ENCODE measurements around the gene SFTPD.

SFTPD gene

DNA sequence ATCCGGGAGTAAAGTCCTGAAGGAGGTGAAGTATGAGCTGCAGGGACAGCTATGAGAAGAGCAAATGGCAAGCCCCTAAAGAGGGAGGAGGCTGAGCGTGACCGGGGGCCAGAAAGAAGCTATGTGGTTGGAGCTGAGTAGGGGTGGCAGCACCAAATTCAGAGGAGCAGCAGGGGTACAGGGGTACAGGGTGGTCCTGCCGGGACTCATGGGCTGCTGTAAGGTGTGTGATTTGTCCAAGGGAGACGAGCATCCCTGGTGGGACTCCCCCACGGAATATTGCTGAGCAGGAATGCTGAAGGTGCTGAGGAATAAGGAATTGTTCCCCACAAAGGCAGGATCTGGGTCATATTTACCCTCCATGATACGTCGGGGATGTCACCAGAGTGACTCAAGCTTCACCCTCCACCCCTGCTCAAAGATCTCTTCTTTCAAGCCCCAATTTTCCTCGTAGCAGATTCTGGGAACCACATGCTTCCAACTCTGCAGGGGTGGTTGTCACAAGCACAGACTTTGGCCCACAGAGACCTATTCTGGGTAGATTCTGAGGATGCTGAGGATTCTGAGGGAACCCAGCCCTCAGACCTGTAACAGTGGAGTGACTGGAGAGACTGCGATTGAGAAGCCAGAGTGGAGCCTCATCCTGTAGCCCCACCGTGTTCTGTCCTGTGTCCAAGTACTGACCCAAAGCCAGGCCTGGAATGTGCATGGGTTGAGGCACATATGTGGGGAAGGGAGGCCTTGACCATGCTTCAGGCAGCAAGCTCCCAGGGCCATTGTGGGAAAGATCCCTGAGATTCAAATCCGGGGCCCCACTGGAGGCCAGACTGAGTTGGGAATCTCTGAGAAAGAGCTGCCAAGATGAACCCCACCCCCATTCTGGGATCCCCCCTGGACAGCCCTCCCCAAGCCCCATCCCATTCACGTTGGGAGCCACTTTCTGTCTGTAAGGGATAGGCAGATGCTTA, 4.2 kb downstream of the SFTPD start:
- DNase-seq: no peak

DNA sequence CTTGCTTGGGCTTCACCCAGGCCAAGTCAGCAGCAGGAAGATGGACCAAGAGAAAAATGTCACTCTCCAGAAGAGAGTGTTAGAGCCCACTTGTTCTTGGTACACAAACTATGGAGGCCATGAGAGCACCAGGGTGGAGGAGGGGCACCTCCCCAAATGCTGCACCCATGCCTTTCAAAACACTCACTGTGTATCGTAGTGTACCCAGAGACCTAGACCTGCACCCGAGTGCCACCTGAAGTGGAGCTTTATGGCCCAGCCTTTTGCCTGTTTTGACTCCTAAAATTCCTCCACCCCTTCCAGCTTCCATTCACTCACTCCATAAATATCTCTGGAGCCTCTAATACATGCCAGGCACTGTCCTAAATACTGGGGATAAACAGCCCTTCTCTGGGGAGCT, 5.0 kb downstream of the SFTPD start:
- DNase-seq: no peak

DNA sequence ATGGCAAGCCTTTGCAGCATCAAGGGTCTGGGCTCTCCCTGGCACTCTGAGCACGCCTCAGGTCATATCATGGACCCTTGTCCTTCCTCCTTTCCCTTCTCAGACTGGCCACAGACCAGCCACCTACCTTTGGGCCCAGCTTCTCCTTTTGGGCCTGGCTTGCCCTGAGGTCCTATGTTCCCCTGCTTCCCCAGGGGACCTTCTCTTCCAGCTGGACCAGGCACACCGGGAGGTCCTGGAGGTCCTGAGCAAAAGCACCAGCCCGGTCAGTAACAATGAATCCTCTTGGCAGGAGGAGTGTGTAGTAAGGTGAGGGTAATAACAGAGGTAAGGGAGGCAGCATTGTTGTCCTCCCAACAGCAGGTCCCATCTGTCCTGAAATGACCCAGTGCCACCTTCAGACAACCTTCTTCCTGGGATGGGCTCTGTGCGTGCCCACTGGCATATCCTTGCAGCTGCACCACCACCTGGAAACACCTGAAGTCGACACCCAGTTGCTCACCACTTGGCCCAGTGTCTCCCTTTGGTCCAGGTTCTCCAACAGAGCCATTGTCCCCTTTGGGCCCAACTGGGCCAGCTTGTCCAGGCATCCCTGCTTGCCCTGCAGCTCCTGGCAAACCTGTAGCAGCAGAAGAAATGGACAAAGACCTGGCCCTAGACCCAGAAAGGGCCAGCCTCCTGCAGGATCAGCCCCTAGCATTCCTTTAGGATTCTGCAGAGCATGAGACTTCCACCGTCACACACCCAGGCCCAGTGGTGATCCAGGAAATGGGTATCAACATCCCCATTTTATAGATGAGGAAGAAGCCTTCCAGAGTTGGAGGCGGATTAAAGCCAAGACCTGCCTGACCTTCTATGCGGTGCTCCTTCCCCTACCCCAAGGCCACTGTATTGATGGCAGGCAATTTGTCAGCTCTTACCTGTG, 6.4 kb downstream of the SFTPD start:
- DNase-seq: no peak

DNA sequence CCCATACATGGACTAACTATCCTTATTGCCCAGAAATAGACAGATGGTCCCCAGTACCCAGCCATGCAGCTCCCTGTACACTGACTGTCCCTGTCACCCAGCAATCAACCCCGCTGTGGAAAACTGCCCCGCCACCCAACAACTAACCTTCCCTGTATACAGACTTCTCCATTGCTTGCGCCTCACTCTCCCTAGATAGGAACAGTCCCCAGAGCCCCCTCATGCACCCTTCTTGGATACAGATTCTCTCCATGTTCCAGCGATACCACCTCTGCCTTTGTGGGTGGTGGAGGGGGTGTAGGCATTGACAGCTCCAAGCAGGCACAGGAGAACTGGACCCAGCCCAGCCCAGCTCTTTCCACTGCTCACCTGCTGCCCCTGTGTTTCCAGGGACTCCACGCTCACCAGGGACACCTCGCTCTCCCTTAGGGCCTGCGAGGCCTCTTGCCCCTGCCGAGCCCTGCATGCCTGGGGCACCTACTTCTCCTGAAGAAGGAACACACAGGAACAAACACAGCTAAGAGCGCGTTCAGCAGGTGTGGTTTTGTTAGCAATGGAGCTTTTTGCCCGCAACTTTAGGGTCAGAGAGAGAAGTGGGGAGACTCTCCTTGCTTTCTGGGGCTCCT, 7.2 kb downstream of the SFTPD start:
- no peak for DNase-seq

DNA sequence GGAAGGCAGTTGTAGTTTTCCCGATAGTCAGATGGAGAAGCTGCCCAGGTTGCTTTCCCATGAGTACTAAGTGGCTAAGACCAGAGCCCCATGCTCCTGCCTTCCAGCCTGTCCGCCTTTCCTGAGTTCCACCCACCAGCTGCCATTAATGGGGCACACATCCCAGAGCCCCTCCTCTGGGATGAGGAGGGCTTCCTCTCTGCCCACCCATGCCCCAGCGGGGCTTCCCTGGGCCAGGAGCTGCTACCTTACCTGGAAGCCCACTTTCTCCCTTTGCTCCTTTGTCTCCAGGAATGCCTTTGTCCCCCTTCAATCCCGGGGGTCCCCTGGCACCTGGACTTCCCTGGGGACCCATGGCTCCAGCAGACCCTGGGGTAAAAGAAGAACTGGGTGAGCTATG, 7.8 kb downstream of the SFTPD start:
- no peak for DNase-seq

DNA sequence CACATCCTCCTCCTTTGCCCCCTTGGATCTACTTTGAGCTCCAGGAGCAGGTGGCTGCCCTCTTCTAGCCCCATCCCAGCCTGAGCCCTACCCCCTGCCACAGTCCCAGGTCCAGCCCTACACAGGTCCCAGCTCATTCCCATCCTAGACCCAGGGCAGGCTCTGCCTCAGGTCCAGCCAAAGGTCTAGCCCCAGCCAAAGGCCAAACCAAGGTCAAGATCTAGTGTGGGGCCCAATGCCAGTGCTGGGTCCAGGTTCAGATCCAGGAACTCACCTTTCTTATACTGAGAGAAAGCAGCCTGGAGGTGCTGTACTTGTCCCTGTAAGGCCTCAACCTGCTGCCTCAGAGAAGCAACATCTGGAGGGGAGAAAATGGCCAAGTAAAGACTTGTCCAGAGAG, 8.5 kb downstream of the SFTPD start:
- no peak for DNase-seq

DNA sequence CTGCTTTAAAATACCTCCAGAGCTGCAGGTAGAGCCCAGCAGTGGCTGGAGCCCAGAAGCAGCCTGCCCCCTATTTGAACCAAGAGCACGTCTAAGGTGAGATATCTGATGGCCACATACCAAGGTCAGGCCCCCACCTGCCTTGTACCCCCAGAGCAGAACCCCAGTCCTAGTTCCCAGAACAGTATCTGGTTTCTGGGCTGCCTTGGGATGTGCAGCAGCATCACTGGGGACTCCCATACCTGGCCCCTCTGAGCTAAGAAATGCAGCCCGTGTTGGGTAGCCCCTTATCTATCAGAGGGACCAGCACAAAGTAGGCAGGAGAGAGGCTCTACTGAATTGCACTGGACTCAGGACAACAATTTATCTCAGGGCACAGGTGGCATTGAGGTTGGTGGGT, 8.9 kb downstream of the SFTPD start:
- no peak for DNase-seq

DNA sequence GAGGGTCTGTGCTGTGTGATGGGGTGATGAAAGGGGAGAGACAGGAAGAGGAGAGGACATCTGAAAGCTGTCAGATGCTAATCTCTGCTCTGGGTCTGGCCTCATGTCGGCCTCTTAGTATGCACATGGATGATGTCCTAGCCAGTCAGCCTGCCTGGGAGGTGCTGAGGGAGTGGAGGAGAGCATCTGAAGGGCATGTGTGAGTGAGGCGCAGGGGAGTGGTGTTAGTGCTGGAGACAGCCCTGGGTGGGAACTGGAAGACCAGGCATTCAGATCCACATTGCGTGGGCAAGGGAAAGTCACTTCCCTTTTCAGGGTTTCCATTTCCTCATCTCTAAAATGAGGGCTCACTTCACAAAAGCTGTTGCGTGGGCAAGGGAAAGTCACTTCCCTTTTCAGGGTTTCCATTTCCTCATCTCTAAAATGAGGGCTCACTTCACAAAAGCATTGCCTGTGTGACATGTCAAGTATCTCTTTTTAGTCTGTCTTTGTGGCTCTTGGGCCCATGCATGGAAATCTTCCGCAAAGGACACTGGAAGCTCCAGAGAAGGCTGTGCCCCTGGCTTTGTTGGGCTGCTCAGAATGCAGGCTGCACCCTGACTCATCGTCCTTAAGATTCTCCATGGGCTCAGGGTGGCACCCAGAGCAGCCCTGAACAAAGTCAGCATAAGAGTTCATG, 10.0 kb downstream of the SFTPD start:
- no peak for DNase-seq

DNA sequence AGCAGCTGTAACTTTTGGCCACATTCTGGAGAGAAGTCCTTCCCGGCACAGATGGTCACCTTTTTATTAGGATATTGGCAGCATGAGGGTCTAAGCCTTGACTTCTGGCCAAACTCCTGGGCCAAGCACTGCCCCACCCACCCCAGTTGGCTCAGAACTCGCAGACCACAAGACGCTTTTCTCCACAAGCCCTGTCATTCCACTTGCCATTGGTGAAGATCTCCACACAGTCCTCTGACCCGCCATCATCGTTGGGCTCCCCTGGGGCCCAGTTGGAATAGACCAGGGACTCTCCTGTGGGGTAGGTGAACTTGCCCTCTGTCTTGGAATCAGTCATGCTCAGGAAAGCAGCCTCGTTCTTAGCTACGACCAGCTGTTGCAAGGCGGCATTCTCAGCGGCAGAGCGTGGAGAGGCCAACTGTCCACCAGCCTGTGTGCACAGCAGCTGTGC, 11.2 kb downstream of the SFTPD start:
- DNase-seq: no peak

DNA sequence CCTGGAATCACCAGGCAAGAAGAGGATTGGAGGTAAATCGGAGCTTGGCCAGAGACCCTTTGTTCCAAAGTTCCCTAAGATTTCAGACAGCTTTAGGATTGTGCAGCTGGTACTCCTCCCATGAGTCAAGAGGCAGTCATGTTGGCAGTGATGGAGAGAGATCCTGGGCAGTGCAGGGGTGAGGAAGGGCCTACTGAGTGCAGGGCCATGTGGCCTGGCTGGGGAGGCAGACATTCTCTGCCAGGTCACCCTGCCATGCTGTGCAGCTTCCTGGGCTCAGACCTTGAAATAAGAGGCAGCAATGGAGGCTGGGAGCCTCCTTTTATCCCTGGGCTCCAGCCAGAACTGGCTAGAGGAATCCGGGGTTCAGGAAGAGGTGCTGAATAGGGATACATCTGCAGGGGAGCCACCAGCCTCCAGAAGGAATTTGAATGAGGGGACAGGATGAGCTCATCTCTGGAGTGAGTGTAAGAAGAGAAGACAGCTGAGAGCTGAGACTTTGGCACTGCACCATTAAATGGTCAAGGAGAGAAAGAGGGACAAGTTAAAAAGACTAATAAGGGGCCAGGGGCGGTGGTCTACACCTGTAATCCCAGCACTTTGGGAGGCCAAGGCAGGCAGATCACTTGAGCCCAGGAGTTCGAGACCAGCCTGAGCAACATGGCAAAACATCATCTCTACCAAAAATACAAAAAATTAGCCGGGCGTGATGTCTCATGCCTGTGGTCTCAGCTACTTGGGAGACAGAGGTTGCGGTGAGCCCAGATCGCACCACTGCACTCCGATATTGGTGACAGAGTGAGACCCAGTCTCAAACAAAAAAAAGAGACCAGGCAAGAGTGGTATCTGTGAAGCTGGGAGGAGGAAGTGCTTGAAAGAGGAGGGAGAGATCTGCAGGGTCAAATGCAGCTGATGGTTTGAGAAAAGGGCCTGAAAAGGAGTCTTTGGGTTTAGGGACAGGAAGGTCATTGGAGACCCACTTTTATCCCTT, 12.0 kb downstream of the SFTPD start:
- no peak for DNase-seq

DNA sequence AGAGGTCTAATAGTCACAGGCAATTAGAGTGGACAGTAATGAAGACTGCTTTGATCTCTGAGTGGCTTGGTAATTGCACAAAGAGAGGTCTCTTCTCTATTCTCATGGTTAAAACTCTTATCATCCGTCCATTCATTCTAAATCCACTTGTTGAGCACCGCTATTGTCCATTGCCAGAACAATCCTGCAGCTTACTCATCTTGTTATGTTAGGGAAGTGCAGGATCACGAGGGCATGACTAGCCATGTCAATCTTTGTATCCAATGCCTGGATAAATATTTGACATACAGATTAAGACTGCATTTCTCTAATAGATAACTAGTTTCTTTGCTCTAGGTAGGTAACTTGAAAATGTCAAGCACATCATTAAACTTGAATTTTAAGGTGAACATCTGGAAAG, 14.9 kb downstream of the SFTPD start:
- DNase-seq: no peak

DNA sequence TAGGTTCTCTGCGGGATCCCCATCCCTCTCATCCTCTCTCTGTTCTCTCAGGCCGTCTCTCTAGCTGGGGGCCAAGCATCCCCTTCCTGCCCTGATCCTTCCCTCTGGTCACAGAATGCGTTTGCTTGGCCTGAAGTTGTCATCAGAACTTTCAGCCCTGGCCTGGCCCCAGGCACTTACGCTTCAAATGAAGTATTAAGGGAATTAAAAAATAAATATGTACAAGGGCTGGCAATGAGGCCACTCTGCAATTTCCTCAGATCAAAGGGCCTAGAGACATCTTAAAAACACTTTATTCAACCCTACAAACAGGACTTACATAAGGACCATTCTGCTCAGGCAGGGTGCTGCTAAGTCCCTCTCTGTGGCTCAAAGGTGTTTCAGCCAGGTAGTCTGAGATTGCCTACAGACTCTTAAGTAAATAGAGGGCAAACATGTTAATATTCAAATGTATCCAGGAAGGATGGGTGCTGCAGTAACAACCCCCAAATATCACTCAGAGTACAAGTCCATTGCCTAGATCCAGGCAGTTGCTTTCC, 16.0 kb downstream of the SFTPD start:
- no peak for DNase-seq

DNA sequence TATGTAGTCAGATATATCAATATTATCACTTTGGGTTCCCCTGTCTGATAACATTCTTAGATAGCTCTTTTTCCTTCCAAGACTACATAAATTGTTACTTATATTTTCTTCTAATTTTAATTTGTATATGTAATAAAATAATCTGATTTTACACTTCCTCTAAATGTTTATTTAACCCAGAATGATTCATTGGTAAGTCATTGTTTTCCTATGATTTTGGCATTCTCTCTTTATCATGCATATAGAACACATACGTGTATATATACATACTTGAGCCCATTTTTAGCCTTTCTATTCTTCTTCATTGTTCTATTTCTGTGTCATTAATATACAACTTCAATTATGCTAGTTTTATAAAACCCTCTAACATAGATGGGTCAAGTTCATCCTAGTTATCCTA, 16.6 kb downstream of the SFTPD start:
- no peak for DNase-seq

DNA sequence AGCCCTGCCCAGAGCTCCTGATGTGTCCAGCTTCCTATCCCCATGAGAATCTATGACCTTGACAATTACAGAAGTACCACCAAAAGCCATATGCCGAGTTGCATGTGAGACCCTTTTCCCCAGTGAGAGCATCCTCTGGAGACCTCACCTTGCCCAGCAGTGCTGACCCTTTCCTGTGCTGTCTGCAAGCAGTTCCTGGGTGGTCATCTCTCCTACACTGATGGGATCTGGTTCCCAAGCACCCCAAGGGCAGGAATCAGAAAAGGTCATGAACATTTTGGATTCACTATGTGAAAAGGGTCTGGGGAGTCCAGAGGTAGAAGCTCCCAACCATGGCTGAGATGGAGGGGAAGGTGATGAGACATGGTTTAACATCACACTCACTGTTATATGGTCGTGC, 18.2 kb downstream of the SFTPD start:
- no peak for DNase-seq

DNA sequence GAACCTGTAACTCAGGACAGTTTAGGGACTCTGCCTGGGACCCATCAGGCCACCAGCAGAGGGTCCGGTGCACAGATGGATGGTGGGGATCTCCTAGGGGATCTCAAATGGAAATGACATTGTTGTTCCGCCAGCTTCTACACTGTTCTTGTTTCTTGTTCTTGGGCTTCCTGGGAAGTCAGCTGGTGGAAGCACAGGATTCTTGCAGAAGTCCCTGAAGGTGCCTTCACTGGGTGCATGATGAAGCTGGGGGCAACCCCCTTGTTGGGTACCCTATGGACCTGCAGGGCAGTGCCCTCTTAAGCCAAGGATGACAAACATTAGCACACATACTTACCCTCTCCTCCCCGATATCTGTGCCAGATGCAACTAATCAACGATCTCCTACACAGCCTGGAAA, 18.6 kb downstream of the SFTPD start:
- DNase-seq: no peak

DNA sequence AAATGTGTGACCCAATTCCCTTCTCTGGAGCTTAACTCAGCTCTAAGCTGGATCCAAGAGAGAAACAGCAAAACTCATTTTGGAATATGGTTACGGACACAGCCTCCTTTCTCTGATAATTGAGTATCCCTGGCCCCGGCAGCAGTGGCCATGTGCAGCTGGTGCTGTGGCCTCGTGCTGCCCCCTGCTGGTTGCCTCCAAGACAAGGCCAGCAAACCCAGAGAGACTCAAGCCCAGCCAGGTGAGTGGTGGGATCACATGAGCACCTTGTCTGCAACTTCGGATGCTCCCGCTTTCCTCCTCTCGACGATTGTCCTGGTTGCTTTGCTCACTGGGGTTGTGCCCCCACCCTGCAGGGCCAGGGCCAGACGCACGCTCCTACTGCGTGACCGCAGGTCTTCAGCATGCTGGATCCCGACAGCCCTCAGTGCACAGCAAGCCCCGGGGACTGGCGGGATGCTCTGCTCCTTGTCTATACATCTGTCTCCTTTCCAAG, 19.4 kb downstream of the SFTPD start:
- peak; percentile 81 for DNase-seq

DNA sequence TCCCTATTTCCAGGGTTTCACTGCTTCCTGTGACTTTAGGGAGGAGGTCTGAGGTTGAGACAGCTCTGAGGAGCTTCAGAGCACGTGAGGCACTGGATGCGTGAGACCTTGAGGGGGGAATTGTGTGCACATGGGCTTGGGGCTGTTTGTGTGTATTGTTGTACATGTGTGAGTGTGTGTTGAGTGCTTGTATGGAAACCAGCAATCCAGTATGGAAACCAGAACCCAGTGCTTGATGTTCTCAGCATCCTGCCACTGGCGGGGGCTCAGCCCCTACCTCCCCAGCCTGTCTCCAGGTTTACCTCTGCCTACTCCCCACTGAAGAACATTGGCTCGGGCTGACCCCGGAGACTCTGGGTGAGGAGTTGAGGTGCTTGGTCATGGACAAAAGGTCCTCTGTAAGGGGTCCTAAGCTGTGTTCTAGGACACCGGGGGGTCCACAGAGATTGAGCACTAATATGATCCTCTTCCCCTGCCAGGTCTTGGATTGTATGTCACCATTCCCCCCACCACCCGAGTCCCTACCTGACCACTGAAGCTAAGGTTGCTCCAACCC, 20.8 kb downstream of the SFTPD start:
- no peak for DNase-seq

DNA sequence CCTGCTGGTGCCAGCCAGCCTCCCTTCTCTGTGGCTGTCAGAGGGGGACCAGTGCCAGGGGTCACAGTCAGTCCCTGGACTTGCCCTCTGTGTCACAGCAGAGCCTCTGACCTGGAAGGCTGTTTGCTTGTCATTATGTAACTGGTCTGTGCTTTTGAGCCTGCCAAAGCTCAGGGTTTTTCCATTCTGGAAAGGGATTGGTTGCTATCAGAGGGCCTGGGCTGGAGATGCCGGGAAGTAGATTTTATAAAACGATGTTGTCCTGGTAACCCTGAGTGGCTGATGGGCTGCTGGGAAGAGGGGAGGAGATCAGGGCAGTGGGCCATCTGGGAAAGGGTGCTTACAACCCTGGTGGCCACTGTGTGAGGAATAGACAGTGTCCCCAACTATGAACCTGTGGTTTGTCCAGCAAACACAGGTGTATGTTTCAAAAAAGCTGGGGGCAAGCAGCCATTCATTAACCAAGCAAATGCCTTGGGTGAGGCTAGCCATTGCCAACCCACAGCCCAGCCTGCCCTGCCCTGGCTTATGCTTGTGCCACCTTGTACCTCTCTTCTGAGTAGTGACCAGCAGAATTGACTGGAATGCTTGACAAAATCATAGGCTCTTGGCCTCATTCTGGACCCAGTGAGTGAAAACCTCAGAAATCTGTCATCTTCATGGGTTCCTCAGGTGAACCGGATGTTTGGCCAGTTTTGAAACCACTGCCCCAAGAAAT, 21.6 kb downstream of the SFTPD start:
- DNase-seq: no peak

DNA sequence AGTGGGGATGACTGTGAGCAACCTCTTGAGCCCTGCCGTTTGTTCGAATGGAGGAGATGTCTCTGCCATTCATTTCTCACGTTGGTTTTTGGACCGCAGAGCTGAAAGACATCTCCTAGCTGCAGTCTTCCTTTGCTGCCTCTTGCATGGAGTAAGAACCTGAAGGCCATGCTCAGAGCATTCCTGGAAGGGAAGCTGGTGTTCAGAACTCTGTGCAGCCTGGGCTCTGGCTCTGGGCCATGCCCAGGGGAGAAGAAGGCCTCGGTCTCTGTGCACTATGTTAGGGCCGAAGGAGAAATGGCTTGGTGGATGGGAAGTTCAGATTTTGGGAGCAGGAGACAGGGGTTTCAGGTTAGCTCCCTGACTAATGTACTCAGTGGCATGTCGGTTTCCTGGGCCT, 22.9 kb downstream of the SFTPD start:
- no peak for DNase-seq

DNA sequence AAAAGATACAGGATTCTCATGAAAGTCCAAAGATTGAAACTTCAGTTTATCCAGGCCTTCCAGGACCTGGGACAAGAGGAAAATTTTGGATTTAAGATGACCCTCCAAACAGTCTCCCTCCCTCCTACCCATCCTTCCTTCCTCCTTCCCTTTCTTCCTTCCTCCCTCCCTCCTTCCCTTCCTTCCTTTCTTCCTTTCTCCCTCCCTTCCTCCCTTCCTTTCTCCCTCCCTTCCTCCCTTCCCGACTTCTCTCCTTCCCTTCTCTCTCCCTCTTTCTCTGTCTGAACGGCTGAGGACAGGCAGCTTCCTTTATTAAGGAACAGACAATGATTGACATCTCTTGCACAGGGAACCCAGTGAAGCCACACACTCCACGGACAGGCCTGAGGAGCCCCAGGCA, 23.3 kb downstream of the SFTPD start:
- no peak for DNase-seq

Data from stimulated activated CD4-positive, alpha-beta T cell treated with anti-CD3 and anti-CD28 coated beads, Interleukin-12 subunit alpha, Interleukin-12 subunit beta, amount 100 ng/mL, for 4 hours (primary cell).